Measurements from ENCODE around the gene ZNF518A. TPM values are rescaled to one million over a fixed set of nuclear protein-coding genes. Genes with fewer than 3 reads are reported as not detected.

The ZNF518A gene
- total RNA-seq, 2 donors from 2014 or later = 28.5 to 29.4 TPM

GRCh38 chr10:96211764-96212163 lies 81.7 kb downstream of the ZNF518A start:
- Histone ChIP-seq H3K27ac (no peak overlapping the region), H3K9me3 (no peaks in the 10 kb centered on the region), H3K4me3 (no peak overlapping the region), H3K4me1 (no peaks in the 10 kb centered on the region), H3K27me3 (no peaks in the 10 kb centered on the region), H3K9ac (ENCODE audit: low read depth in 2 of 2, low read length in 2 of 2) (no peak overlapping the region), H3K36me3 (no peaks in the 10 kb centered on the region)
- intact Hi-C loops (cut with DNase I) = no loop called here
- TF ChIP-seq CTCF (IDR thresholded peaks at IDR 0.05) = no peak
- DNase-seq = no peak

- no peak overlapping the region for H3K9ac ChIP-seq (ENCODE audit: low read depth in 2 of 2, low read length in 2 of 2)
- H3K4me3 ChIP-seq = no peak overlapping the region
- TF ChIP-seq CTCF (IDR thresholded peaks at IDR 0.05) = no peak
- H3K27me3 ChIP-seq = no peaks in the 10 kb centered on the region
- H3K4me1 ChIP-seq = no peaks in the 10 kb centered on the region
- intact Hi-C loops (cut with DNase I) = no loop called here
- H3K27ac ChIP-seq = no peak overlapping the region
- H3K9me3 ChIP-seq = no peaks in the 10 kb centered on the region
- DNase-seq = no peak
- H3K36me3 ChIP-seq = no peaks in the 10 kb centered on the region
These were observed 82.8 kb downstream of the ZNF518A start for GRCh38 chr10:96212911-96213310.

Other genes with a start within 250 kb of the ZNF518A start
- under 1 TPM; 0.15 to 0.48 TPM for gene CC2D2B, start 222.3 kb upstream of the ZNF518A start, total RNA-seq
- 1 to 10 TPM; 5.0 to 8.9 TPM for gene CCNJ, start 86.7 kb upstream of the ZNF518A start, total RNA-seq
- 10 to 100 TPM; 13.5 to 24.0 TPM for gene BLNK, start 141.3 kb downstream of the ZNF518A start, total RNA-seq
- gene DNTT, start 174.1 kb downstream of the ZNF518A start, total RNA-seq = not detected
- not detected for gene OPALIN, start 228.7 kb downstream of the ZNF518A start, total RNA-seq